Activated T-helper 1 cell treated with anti-CD3 and anti-CD28 coated beads, Interleukin-2, amount 50 U/mL, for 16 hours (primary cell): ENCODE measurements around the gene PTPRK.

Experiments used
- DNase-seq, 2 donors: peaks; one replicate each; pipeline ENCODE4 v3.0.0-alpha.2; 2020; ENCODE audit warnings: low read depth in 1 of 2, low spot score in 1 of 2

The PTPRK gene

GRCh38 chr6:128395596-128395995 is 124.8 kb downstream of the PTPRK start:
- no peak for DNase-seq

- DNase-seq, result no peak
Measured at GRCh38 chr6:128395188-128395587, 125.2 kb downstream of the PTPRK start.

GRCh38 chr6:128394167-128394566 is 126.2 kb downstream of the PTPRK start:
- no peak for DNase-seq

- DNase-seq, result no peak
Measured at GRCh38 chr6:128389820-128390534, 130.4 kb downstream of the PTPRK start.

- no peak for DNase-seq
Measured at GRCh38 chr6:128388380-128388779, 132.0 kb downstream of the PTPRK start.

GRCh38 chr6:128380891-128381290 is 139.5 kb downstream of the PTPRK start:
- no peak for DNase-seq

- DNase-seq, result no peak
Measured at GRCh38 chr6:128379577-128379976, 140.8 kb downstream of the PTPRK start.

GRCh38 chr6:128376952-128377503 is 143.4 kb downstream of the PTPRK start:
- DNase-seq, result no peak

GRCh38 chr6:128371136-128371535 is 149.3 kb downstream of the PTPRK start:
- no peak for DNase-seq

- no peak for DNase-seq
Measured at GRCh38 chr6:128370072-128370471, 150.3 kb downstream of the PTPRK start.

GRCh38 chr6:128368213-128368944 is 152.0 kb downstream of the PTPRK start:
- DNase-seq, result no peak

- no peak for DNase-seq
Measured at GRCh38 chr6:128367437-128367836, 153.0 kb downstream of the PTPRK start.

- DNase-seq, result no peak
Measured at GRCh38 chr6:128365520-128366160, 154.8 kb downstream of the PTPRK start.

- no peak for DNase-seq
Measured at GRCh38 chr6:128364766-128365519, 155.5 kb downstream of the PTPRK start.

- no peak for DNase-seq
Measured at GRCh38 chr6:128363020-128363813, 157.2 kb downstream of the PTPRK start.

GRCh38 chr6:128361378-128361777 is 159.0 kb downstream of the PTPRK start:
- DNase-seq, result no peak

- no peak for DNase-seq
Measured at GRCh38 chr6:128358244-128358776, 162.1 kb downstream of the PTPRK start.

- DNase-seq, result no peak
Measured at GRCh38 chr6:128357392-128358130, 162.8 kb downstream of the PTPRK start.

GRCh38 chr6:128352366-128352765 is 168.0 kb downstream of the PTPRK start:
- no peak for DNase-seq

GRCh38 chr6:128351255-128351514 is 169.2 kb downstream of the PTPRK start:
- DNase-seq, result no peak
